Femur (tissue), 1 donor: ENCODE data around the gene MAP4K3.
A peak's percentile ranks its signal among the peaks of the same experiment; 100 is the strongest.

ENCODE experiments used
- DNase-seq: peaks from one replicate; pipeline ENCODE4 v3.0.0-alpha.2; 2017

The MAP4K3 gene

GRCh38 chr2:39228413-39229209 is 208.5 kb downstream of the MAP4K3 start:
- no peak for DNase-seq

DNA sequence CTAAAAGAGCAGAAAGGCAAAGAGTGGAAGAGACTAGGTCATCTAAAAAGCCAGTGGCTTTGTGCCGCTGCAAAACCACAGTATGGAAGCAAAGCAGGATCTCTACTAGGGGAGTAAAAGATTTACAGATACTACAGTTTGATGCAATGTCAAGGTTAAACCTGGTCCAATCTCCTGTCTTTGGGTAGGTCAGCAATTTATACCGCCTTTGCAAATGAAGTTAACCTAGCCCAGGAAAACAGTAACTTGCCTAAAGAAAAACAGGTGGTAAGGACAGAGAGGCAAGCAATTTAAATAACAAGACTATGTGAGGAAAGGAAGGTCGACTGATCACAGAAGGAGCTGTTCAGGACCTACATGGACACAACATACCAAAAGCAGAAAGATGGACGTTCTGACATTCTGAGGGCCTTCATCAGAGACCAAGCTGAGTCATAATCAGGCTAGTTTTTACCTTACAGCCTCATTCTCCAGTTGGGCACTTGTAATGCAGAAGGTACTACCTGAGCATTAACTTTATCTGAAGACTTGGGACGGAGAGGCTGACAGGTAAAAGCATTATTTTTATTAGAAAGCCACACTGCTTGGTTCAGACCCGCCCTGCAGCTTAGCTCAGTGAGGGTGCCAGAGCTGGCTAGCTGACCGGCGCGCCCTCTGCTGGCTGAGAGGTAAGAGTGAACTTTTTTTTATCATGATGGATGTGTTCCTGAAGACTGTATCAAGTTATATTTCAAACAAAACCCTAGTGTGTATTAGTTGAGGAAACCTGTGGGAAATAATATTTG is 209.3 kb downstream of the MAP4K3 start:
- peak; percentile 88 for DNase-seq

DNA sequence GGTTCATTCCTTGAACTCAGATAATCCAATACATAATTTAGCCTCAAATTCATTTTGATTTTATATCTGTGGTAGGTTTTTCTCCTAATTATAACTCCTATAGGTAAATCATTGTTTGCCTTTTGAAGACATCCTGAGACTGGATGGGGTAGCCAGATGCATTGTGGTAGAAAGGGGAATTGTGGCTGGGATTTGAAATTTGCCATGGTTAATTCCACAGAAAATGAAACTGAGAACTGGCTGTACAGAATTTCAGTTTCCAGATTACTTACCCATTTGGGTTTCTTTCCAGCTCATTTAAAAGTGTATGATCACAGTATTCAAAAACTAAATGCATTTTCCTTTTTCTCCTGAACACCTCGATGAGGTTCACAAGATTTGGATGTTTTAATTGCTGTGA is 211.5 kb downstream of the MAP4K3 start:
- no peak for DNase-seq

DNA sequence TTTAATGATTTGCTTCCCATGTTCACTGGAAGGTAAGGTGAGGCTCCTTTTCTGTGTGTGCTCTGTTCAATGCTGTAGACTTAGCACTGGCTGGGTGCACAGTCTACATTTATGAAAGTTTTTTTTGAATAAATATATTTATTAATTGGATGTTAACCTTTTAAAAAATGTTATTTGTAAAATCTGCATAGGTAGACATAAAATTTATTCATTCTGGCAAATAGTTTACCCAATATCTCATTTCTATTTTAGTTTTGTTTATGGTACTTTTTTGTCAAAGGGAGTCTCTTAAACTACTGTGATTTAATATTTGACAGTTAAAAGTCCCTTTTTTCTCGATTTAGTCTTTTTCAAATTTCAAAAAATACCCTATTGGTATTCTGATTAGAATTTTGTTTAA is 213.2 kb downstream of the MAP4K3 start:
- DNase-seq: no peak

GRCh38 chr2:39221459-39221858 is 215.6 kb downstream of the MAP4K3 start:
- DNase-seq: no peak

GRCh38 chr2:39220136-39220535 is 216.9 kb downstream of the MAP4K3 start:
- no peak for DNase-seq

DNA sequence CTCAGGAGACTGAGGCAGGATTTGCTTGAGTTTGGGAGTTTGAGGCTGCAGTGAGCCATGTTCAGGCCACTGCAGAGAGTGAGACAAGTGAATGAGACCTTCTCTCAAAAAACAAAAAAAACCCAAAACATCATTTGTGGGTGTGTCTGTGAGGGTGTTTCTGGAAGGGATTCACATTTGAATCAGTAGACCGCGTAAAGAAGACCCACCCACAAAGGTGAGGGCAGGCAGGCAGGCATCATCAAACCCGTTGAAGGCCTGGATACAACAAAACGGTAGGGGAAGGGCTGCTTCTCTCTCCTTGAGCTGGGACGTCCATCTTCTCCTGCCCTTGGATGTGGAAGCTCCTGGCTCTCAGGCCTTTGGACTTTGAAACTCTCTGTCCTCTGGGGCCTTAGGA is 218.7 kb downstream of the MAP4K3 start:
- DNase-seq: no peak

DNA sequence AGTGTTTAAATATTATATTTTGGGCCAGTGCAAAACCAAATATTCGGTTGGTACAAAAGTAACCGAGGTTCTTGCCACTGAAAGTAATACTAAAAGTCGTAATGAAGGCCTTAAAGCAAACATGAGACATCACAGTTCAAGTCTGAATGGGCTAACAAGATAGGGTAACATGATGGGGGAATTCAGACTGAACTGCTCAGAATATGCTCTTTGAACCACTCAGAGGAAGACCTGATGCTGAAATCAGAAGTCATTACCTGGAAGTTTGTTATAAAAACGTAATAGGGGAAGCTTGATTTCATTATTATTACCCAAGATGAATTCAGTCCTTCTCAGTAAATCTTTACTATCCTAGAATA is 219.9 kb downstream of the MAP4K3 start:
- DNase-seq: no peak

DNA sequence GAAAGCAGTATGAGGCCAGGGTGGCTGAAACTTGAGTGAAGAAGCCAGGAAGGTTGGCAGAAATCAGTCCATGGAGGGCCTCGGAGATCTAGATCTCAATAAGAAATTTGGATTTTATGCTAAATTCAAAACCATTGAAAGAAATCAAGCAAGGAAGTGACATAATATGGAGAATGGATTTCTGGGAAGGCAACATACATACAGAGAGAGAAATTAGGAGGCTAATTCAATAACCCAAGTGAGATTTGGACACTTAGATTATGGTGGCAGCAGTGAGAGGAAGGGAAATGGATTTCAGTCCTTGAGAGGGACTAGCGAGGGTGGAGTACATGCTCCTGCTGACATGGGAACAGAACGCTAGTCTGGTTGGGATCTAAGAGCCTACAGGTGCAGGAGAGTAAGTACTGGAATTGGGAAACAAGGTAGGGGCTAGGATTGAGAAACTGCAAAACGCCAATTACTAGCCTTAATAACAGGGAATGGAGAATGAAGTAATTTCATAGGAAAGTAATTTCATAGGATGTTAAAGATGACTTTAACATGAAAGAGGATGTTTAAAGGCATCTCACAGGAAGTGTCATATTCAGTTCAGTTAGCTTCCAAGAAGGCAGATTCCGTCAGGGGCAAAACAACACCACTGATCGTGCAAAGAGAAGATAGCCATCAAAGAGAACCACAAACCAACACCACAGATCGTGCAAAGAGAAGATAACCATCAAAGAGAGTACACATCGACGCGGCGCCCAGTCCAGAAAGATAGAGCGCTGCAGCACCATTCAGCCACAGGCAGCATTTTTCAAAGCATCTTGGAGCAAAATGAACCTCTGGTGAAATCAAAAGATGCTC is 220.5 kb downstream of the MAP4K3 start:
- no peak for DNase-seq

GRCh38 chr2:39215545-39215944 is 221.5 kb downstream of the MAP4K3 start:
- no peak for DNase-seq

GRCh38 chr2:39213015-39213414 is 224.1 kb downstream of the MAP4K3 start:
- DNase-seq: no peak

DNA sequence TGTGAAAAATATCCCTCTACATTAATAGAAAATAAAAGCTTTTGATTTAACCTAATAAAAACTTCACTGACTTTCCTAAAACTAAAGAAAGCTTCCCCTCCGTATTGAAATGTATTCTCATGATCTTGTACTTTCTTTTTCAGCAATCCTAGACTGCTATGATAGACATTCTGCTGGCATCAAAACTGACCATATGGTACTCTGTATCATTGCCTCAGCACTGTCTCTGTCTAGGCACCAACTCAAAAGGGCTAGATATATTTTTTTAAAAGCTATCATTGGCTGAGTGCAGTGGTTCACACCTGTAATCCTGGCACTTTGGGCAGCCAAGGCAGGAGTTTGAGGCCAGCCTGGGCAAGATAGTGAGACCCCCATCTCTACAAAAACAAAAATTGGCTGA is 226.2 kb downstream of the MAP4K3 start:
- no peak for DNase-seq

DNA sequence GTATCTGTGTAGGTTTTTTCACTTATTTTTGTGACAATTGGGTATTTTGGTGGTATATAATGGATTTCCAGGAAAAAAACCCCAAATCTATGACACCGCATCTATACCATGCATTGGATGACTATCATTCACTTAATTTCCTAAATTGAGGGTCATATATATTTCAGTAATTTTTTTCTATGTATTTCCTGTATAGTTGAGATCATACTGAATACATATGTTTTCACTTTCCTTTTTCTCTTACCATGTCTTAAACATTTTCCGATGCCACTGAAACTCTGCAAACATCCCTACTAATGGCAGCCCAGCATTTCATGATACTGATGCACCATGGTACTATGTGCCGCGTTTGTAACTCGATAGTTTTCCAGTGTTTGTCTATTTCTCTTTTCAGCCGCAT is 233.7 kb downstream of the MAP4K3 start:
- DNase-seq: no peak

DNA sequence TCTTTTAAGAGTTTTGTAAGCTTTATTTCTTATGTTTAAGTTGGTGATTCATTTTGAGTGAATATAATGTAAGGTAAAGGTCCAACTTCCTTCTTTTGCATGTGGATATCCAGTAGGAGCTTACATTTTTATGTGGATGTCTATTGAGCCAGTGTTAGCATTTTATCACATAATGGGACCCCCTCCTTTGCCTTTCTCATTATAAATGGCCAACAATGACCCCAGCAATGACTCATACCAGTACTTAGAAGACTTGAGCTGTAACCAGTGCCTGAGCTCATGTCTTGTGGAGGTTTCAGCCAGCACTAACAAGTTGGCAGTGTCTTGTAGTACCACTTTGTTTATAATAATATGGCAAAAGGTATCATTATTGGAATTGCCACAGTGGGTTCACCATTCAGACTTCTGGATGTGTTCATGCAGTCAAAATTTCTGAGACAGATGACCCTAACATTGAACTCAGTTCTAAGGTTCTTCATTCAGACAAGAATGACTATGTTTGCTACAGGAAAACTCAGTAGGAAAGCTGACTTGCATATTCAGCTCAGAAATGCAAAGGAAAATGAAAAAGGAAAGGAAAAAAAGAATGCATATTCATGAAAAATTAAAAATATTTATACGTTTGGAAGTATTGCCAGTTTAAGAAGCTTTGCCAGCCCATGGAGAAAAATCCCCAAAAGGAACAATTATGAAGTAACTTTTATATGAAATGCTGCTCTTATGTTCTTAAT is 234.3 kb downstream of the MAP4K3 start:
- no peak for DNase-seq
